Caco-2 (cell line): ENCODE results near the gene PEG3. TPM values are rescaled to one million over a fixed set of nuclear protein-coding genes. Genes with fewer than 3 reads are reported as not detected.

Experiments
- BruUV-seq: library from RNA; stranded (reverse); fragments of 400-500 nt; replicated peaks from 2 replicates; lab custom pipeline; 2021; lab: Mats Ljungman, UMichigan
- CTCF ChIA-PET: fragments of 300-600 bp; sonication (Branson Sonifier 250); formaldehyde crosslinking; loops from one replicate; lab custom pipeline; 2022; ENCODE audit warnings: antibody characterized with exemption; lab: Charles Lee
- POLR2A ChIA-PET: fragments of 300-600 bp; sonication (Branson Sonifier 250); formaldehyde crosslinking; loops from one replicate; lab custom pipeline; 2022; ENCODE audit warnings: antibody characterized with exemption; lab: Charles Lee
- DNase-seq, 2 experiments: peaks; one replicate each; pipeline versions ENCODE4 v3.0.0 to v3.0.0-alpha.2; 2020 to 2022
- H3K27me3 ChIP-seq: replicated peaks from 2 replicates; pipeline ENCODE4 v1.6.0; 2011; ENCODE audit warnings: low read length; ENCODE audit not compliant: control insufficient read depth, insufficient read depth
- H3K36me3 ChIP-seq: 2 replicates; pipeline ENCODE4 v1.5.1; 2011; ENCODE audit warnings: low read length; ENCODE audit not compliant: control insufficient read depth, insufficient read depth
- H3K4me1 ChIP-seq: fragments of 250-450 bp; sonication (Bioruptor Pico); 2 replicates; pipeline ENCODE4 v1.5.1; 2020; ENCODE audit warnings: mild to moderate bottlenecking
- H3K4me3 ChIP-seq: 2 replicates; pipeline ENCODE4 v1.5.1; 2011; ENCODE audit warnings: low read depth, mild to moderate bottlenecking, control low read depth, low read length
- H3K9me3 ChIP-seq: fragments of 250-450 bp; sonication (Bioruptor Pico); 2 replicates; pipeline ENCODE4 v1.5.1; 2020; ENCODE audit warnings: mild to moderate bottlenecking, moderate library complexity
- H3K27ac Mint-ChIP-seq: one replicate; pipeline ENCODE4 v1.8.0; 2022; ENCODE audit warnings: mixed read lengths; ENCODE audit not compliant: unreplicated experiment
- H3K27me3 Mint-ChIP-seq: one replicate; pipeline ENCODE4 v1.8.0; 2022; ENCODE audit warnings: mixed read lengths; ENCODE audit not compliant: insufficient read depth, unreplicated experiment
- H3K36me3 Mint-ChIP-seq: one replicate; pipeline ENCODE4 v1.8.0; 2022; ENCODE audit warnings: mild to moderate bottlenecking, mixed read lengths; ENCODE audit not compliant: insufficient read depth, unreplicated experiment
- H3K4me1 Mint-ChIP-seq: one replicate; pipeline ENCODE4 v1.8.0; 2022; ENCODE audit warnings: low read depth, mixed read lengths; ENCODE audit not compliant: unreplicated experiment
- H3K4me3 Mint-ChIP-seq: one replicate; pipeline ENCODE4 v1.8.0; 2022; ENCODE audit warnings: mild to moderate bottlenecking, moderate library complexity, mixed read lengths; ENCODE audit not compliant: unreplicated experiment
- H3K9me3 Mint-ChIP-seq: one replicate; pipeline ENCODE4 v1.8.0; 2022; ENCODE audit warnings: mixed read lengths; ENCODE audit not compliant: unreplicated experiment
- CTCF ChIP-seq, 2 experiments: fragments of 200-600 bp in 1 of 2; IDR thresholded peaks; 1 replicate in 1 of 2; 2 replicates in 1 of 2; pipeline versions ENCODE4 v1.5.1 to v1.8.0; 2011 to 2022; ENCODE audit warnings: antibody characterized with exemption in 1 of 2, control low read depth in 1 of 2, inconsistent platforms in 1 of 2, low read depth in 1 of 2, low read length in 1 of 2, mild to moderate bottlenecking in 1 of 2, moderate library complexity in 1 of 2; ENCODE audit not compliant: insufficient read depth in 1 of 2, severe bottlenecking in 1 of 2, unreplicated experiment in 1 of 2
- intact Hi-C: fragments of 100-400 bp; cut with micrococcal nuclease; formaldehyde crosslinking; loops from one replicate; pipeline ENCODE4 v1.10.0; 2022; ENCODE audit not compliant: unreplicated experiment
- total RNA-seq: library from RNA; stranded (reverse); gene quantifications from 2 replicates; pipeline ENCODE4 v1.2.3, GENCODE V29; 2022

PEG3 gene
- total RNA-seq, 1 experiment from 2014 or later = not detected

GRCh38 chr19:56837492-56838023, 3.0 kb downstream of the PEG3 start:
- H3K9me3 Mint-ChIP-seq = peaks cover 42% of the 10 kb centered on the region
- DNase-seq = no peak

GRCh38 chr19:56837004-56837403, 3.5 kb downstream of the PEG3 start:
- Histone ChIP-seq H3K4me3 (no peak overlapping the region), H3K27me3 (no peaks in the 10 kb centered on the region), H3K36me3 (no peaks in the 10 kb centered on the region), H3K4me1 (no peaks in the 10 kb centered on the region), H3K9me3 (peaks cover 21% of the 10 kb centered on the region)
- peaks cover 48% of the 10 kb centered on the region for H3K9me3 Mint-ChIP-seq
- intact Hi-C loops = no loop called here
- H3K27ac Mint-ChIP-seq = no peak overlapping the region
- DNase-seq = no peak
- H3K27me3 Mint-ChIP-seq = no peaks in the 10 kb centered on the region
- no peaks in the 10 kb centered on the region for H3K36me3 Mint-ChIP-seq
- BruUV-seq = no TSS peak
- ChIA-PET CTCF (interaction anchor here (0.5 kb wide), 1 partner anchor 865 kb away, joined by 4 read pairs; no protein-coding TSS in a partner anchor), POLR2A (interaction anchor here (0.6 kb wide), 1 partner anchor 1152 kb away, joined by 3 read pairs; no protein-coding TSS in a partner anchor)
- H3K4me3 Mint-ChIP-seq = no peak overlapping the region
- TF ChIP-seq CTCF (IDR thresholded peaks at IDR 0.05; ENCODE audit: insufficient read depth in 1 of 2, low read depth in 1 of 2, low read length in 1 of 2, severe bottlenecking in 1 of 2, unreplicated experiment in 1 of 2) = no peak
- no peaks in the 10 kb centered on the region for H3K4me1 Mint-ChIP-seq

More at GRCh38 chr19:56837492-56838023, 3.0 kb downstream of the PEG3 start:
- no peaks in the 10 kb centered on the region for H3K36me3 Mint-ChIP-seq
- Histone ChIP-seq H3K36me3 (no peaks in the 10 kb centered on the region), H3K27me3 (no peaks in the 10 kb centered on the region), H3K9me3 (peaks cover 21% of the 10 kb centered on the region), H3K4me1 (no peaks in the 10 kb centered on the region), H3K4me3 (no peak overlapping the region)
- BruUV-seq = no TSS peak
- no peaks in the 10 kb centered on the region for H3K27me3 Mint-ChIP-seq
- no peak overlapping the region for H3K4me3 Mint-ChIP-seq
- H3K4me1 Mint-ChIP-seq = no peaks in the 10 kb centered on the region
- peak in 1 of 2 experiments; percentile 21 for TF ChIP-seq CTCF (IDR thresholded peaks at IDR 0.05; ENCODE audit: insufficient read depth in 1 of 2, low read depth in 1 of 2, low read length in 1 of 2, severe bottlenecking in 1 of 2, unreplicated experiment in 1 of 2)
- intact Hi-C loops = no loop called here
- no peak overlapping the region for H3K27ac Mint-ChIP-seq
- ChIA-PET POLR2A (interaction anchor here (0.6 kb wide), 1 partner anchor 1152 kb away, joined by 3 read pairs; no protein-coding TSS in a partner anchor), CTCF (interaction anchor here (0.5 kb wide), 1 partner anchor 865 kb away, joined by 4 read pairs; no protein-coding TSS in a partner anchor)

GRCh38 chr19:56836059-56836458, 4.5 kb downstream of the PEG3 start:
- DNase-seq = no peak
- no peaks in the 10 kb centered on the region for H3K4me1 Mint-ChIP-seq
- Histone ChIP-seq H3K9me3 (peaks cover 21% of the 10 kb centered on the region), H3K4me3 (no peak overlapping the region), H3K4me1 (no peaks in the 10 kb centered on the region), H3K27me3 (no peaks in the 10 kb centered on the region), H3K36me3 (no peaks in the 10 kb centered on the region)
- POLR2A ChIA-PET = no interaction called here
- H3K27me3 Mint-ChIP-seq = no peaks in the 10 kb centered on the region
- no peak for TF ChIP-seq CTCF (IDR thresholded peaks at IDR 0.05; ENCODE audit: insufficient read depth in 1 of 2, low read depth in 1 of 2, low read length in 1 of 2, severe bottlenecking in 1 of 2, unreplicated experiment in 1 of 2)
- intact Hi-C loops = no loop called here
- H3K9me3 Mint-ChIP-seq = peaks cover 50% of the 10 kb centered on the region
- CTCF ChIA-PET = no interaction called here
- no TSS peak for BruUV-seq
- H3K36me3 Mint-ChIP-seq = no peaks in the 10 kb centered on the region
- no peak overlapping the region for H3K4me3 Mint-ChIP-seq
- H3K27ac Mint-ChIP-seq = no peak overlapping the region
